Measurements from ENCODE around the gene DAPK1. TPM values are rescaled to one million over a fixed set of nuclear protein-coding genes. Genes with fewer than 3 reads are reported as not detected.

DAPK1 gene
- polyA plus RNA-seq, 1 of the 3 experiments (the other 2 are of a cell fraction) = 0.61 TPM

GRCh38 chr9:87585123-87585855 lies 87.6 kb downstream of the DAPK1 start (continued):
- no peak for TF ChIP-seq PBX3 (IDR thresholded peaks at IDR 0.05)

GRCh38 chr9:87586731-87587355 lies 89.2 kb downstream of the DAPK1 start:
- Histone ChIP-seq H3K9ac (no peak overlapping the region), H3K4me2 (no peak overlapping the region), H3K4me1 (ENCODE audit: control insufficient read depth in 1 of 2, insufficient read depth in 2 of 2, low read depth in 1 of 2, low read length in 1 of 2) (peaks cover 0 to 4% of the 10 kb centered on the region in 2 experiments; a peak in 1 of 4 replicates), H4K20me1 (ENCODE audit: insufficient read depth) (no peaks in the 10 kb centered on the region), H3K27ac (ENCODE audit: low read depth in 2 of 2, low read length in 1 of 2) (no peak overlapping the region; a peak in 1 of 4 replicates), H3K9me2 (no peaks in the 10 kb centered on the region), H2AFZ (ENCODE audit: low read depth) (no peak overlapping the region), H3K79me2 (ENCODE audit: insufficient read depth) (no peaks in the 10 kb centered on the region), H3K27me3 (ENCODE audit: insufficient read depth) (no peaks in the 10 kb centered on the region), H3F3A (replicated peaks; ENCODE audit: insufficient read depth) (no peaks in the 10 kb centered on the region), H3K4me3 (ENCODE audit: low read depth in 2 of 2, low read length in 1 of 2) (no peak overlapping the region), H3K36me3 (replicated peaks in 1 of 2; ENCODE audit: control insufficient read depth in 1 of 2, insufficient read depth in 2 of 2, low read length in 1 of 2) (no peaks in the 10 kb centered on the region), H3K9me3 (no peaks in the 10 kb centered on the region)
- TF ChIP-seq JUND (IDR thresholded peaks at IDR 0.05) (no peak), GATA2 (CRISPR knock-in tag; IDR thresholded peaks at IDR 0.05) (no peak), SIN3A (IDR thresholded peaks at IDR 0.05; ENCODE audit: borderline replicate concordance, low read depth, low read length) (no peak), MXI1 (IDR thresholded peaks at IDR 0.05; ENCODE audit: low read depth, low read length) (no peak), MEF2A (IDR thresholded peaks at IDR 0.05; ENCODE audit: borderline replicate concordance, low read depth) (no peak), FOSL2 (IDR thresholded peaks at IDR 0.05; ENCODE audit: borderline replicate concordance, low read depth) (no peak), EP300 (IDR thresholded peaks at IDR 0.05; ENCODE audit: borderline replicate concordance in 1 of 2, low read depth in 1 of 2, low read length in 1 of 2) (no peak), ZBTB33 (IDR thresholded peaks at IDR 0.05; ENCODE audit: borderline replicate concordance, low read depth) (no peak), TCF12 (IDR thresholded peaks at IDR 0.05) (no peak), PBX3 (IDR thresholded peaks at IDR 0.05) (no peak), RAD21 (IDR thresholded peaks at IDR 0.05; ENCODE audit: low read length) (no peak), MAX (IDR thresholded peaks at IDR 0.05; ENCODE audit: low read depth) (no peak)
- DNase-seq = no peak
- 66% methylated on average over 9 of the region's 9 CpGs for WGBS (ENCODE audit: low lambda C conversion rate)
- ChIA-PET CTCF (interaction anchor here (1.2 kb wide), 1 partner anchor 249 kb away, joined by 3 read pairs; no protein-coding TSS in a partner anchor), POLR2A (no interaction called here)

Data from SK-N-SH (cell line).